ENCODE measurements around the gene ZFP36. TPM values are rescaled to one million over a fixed set of nuclear protein-coding genes. Genes with fewer than 3 reads are reported as not detected.

The ZFP36 gene
- total RNA-seq, 2 donors from 2014 or later = 16.1 to 23.4 TPM

DNA sequence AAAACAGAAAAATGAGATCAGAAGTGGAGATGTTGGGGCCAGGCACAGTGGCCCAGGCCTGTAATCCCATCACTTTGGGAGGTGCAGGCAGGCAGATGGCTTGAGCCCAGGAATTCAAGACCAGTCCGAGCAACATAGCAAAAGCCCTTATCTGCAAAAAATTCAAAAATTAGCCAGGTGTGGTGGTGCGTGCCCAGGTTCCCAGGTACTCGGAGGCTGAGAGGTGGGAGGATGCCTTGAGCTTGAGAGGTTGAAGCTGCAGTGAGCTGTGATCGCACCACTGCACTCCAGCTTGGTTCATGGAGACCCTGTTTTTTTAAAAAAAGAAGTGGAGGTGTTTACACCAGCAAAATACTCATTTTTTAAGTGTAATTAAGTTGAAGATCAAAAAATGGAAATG is 6.6 kb upstream of the ZFP36 start:
- peaks cover 39% of the 10 kb centered on the region for H3K4me1 Mint-ChIP-seq
- no peak overlapping the region for H3K4me3 Mint-ChIP-seq
- Histone ChIP-seq H3K9ac (ENCODE audit: extremely low read depth, low read length, poor library complexity, severe bottlenecking) (no peak overlapping the region), H3K9me3 (ENCODE audit: control insufficient read depth, low read length) (no peaks in the 10 kb centered on the region), H3K36me3 (ENCODE audit: control insufficient read depth, insufficient read depth, low read length) (peaks cover 12% of the 10 kb centered on the region), H3K27ac (ENCODE audit: low read depth, low read length) (no peak overlapping the region), H3K27me3 (ENCODE audit: control insufficient read depth, insufficient read depth, low read length, poor library complexity, severe bottlenecking) (no peaks in the 10 kb centered on the region), H3K4me1 (ENCODE audit: control insufficient read depth, insufficient read depth, low read length) (peaks cover 21% of the 10 kb centered on the region), H3K4me3 (ENCODE audit: low read length) (no peak overlapping the region)
- peaks cover 18% of the 10 kb centered on the region for H3K36me3 Mint-ChIP-seq (ENCODE audit: low read depth)
- no peaks in the 10 kb centered on the region for H3K9me3 Mint-ChIP-seq
- no peak for DNase-seq
- peak overlapping the region; percentile 1 for H3K27ac Mint-ChIP-seq
- no peaks in the 10 kb centered on the region for H3K27me3 Mint-ChIP-seq (ENCODE audit: insufficient read depth)
- WGBS, 2 experiments (ENCODE audit: insufficient coverage in 1 of 2, insufficient read length in 1 of 2) = 87 to 100% methylated on average over 3 to 4 of the region's 4 CpGs
- TF ChIP-seq, protein P1, sequence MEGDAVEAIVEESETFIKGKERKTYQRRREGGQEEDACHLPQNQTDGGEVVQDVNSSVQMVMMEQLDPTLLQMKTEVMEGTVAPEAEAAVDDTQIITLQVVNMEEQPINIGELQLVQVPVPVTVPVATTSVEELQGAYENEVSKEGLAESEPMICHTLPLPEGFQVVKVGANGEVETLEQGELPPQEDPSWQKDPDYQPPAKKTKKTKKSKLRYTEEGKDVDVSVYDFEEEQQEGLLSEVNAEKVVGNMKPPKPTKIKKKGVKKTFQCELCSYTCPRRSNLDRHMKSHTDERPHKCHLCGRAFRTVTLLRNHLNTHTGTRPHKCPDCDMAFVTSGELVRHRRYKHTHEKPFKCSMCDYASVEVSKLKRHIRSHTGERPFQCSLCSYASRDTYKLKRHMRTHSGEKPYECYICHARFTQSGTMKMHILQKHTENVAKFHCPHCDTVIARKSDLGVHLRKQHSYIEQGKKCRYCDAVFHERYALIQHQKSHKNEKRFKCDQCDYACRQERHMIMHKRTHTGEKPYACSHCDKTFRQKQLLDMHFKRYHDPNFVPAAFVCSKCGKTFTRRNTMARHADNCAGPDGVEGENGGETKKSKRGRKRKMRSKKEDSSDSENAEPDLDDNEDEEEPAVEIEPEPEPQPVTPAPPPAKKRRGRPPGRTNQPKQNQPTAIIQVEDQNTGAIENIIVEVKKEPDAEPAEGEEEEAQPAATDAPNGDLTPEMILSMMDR (conservative IDR thresholded peaks at IDR 0.05) = no peak

DNA sequence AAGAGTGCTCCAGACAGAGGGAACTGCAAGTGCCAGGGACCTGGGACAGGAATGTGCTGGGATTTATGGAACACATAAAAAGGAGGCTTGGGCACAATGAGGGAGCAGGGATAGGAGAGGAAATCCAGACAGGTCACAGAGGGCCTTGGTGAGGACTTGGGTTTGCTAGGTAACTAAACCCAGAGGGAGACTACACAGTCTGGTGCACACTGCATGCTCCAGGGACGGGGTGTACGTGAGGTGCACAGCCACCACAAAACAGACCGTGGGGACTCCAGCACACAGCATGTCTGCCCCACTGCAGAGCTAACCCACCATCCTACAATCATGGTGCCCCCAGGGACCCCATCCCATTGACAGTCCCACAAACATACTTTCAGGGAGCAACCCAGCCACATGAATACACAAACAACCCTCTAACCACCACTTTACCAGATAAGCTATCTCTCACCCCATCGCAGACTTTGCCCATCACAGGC is 5.5 kb upstream of the ZFP36 start:
- Histone ChIP-seq H3K36me3 (ENCODE audit: control insufficient read depth, insufficient read depth, low read length) (peaks cover 3% of the 10 kb centered on the region), H3K4me1 (ENCODE audit: control insufficient read depth, insufficient read depth, low read length) (peaks cover 21% of the 10 kb centered on the region), H3K27me3 (ENCODE audit: control insufficient read depth, insufficient read depth, low read length, poor library complexity, severe bottlenecking) (no peaks in the 10 kb centered on the region), H3K4me3 (ENCODE audit: low read length) (peak overlapping the region; percentile 15), H3K27ac (ENCODE audit: low read depth, low read length) (no peak overlapping the region), H3K9ac (ENCODE audit: extremely low read depth, low read length, poor library complexity, severe bottlenecking) (no peak overlapping the region), H3K9me3 (ENCODE audit: control insufficient read depth, low read length) (no peaks in the 10 kb centered on the region)
- Mint-ChIP-seq H3K4me3 (peak overlapping the region; percentile 73), H3K4me1 (peaks cover 44% of the 10 kb centered on the region), H3K27me3 (ENCODE audit: insufficient read depth) (no peaks in the 10 kb centered on the region), H3K27ac (peak overlapping the region; percentile 100), H3K36me3 (ENCODE audit: low read depth) (peaks cover 10% of the 10 kb centered on the region), H3K9me3 (no peaks in the 10 kb centered on the region)
- 80 to 86% methylated on average over 4 of the region's 4 CpGs for WGBS, 2 experiments (ENCODE audit: insufficient coverage in 1 of 2, insufficient read length in 1 of 2)
- DNase-seq = no peak
- TF ChIP-seq, protein P1 (conservative IDR thresholded peaks at IDR 0.05) = no peak

DNA sequence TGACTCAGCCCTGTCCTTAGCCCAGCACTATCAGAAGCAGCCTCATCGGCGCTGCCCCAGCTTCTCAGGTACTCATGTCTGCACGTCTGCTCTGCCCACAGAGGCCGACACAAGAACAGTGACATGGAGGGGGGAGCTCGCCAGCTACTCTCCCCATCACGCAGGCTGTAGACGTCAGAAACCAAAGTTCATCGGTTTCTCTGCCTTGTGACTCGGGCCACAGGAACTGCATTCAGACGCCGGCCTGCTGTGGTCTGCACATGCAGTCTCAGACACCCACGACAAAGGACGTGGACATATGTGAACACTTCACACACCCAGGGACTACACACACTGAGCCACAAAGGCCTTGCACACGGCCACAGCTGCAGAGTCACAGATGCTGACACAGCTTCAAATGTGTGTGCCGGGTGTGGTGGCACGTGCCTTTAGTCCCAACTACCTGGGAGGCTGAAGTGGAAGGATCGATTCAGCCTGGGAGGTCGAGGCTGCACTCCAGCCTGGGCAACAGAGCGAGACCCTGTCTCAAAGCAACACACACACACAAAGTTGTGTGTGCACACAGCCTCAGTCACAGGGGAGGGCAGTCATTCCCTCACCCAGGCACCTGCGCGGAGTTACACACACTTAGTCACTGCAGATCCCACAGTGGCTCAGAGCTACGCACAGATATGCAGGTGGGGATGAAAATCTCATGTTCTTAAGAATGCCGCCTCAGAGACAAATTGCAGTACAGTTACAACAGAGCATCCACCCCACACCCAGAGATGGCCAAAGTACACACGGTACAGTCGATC is 4.9 kb upstream of the ZFP36 start:
- TF ChIP-seq, protein P1 (conservative IDR thresholded peaks at IDR 0.05) = no peak
- Mint-ChIP-seq H3K27me3 (ENCODE audit: insufficient read depth) (no peaks in the 10 kb centered on the region), H3K4me1 (peaks cover 46% of the 10 kb centered on the region), H3K9me3 (no peaks in the 10 kb centered on the region), H3K36me3 (ENCODE audit: low read depth) (peaks cover 10% of the 10 kb centered on the region), H3K4me3 (peak overlapping the region; percentile 73), H3K27ac (peak overlapping the region; percentile 100)
- Histone ChIP-seq H3K9me3 (ENCODE audit: control insufficient read depth, low read length) (no peaks in the 10 kb centered on the region), H3K9ac (ENCODE audit: extremely low read depth, low read length, poor library complexity, severe bottlenecking) (peak overlapping the region; percentile 80), H3K27me3 (ENCODE audit: control insufficient read depth, insufficient read depth, low read length, poor library complexity, severe bottlenecking) (no peaks in the 10 kb centered on the region), H3K4me1 (ENCODE audit: control insufficient read depth, insufficient read depth, low read length) (peaks cover 21% of the 10 kb centered on the region), H3K36me3 (ENCODE audit: control insufficient read depth, insufficient read depth, low read length) (peaks cover 3% of the 10 kb centered on the region), H3K4me3 (ENCODE audit: low read length) (peak overlapping the region; percentile 76), H3K27ac (ENCODE audit: low read depth, low read length) (peak overlapping the region; percentile 96)
- peak; percentile 73 for DNase-seq
- WGBS, 2 experiments (ENCODE audit: insufficient coverage in 1 of 2, insufficient read length in 1 of 2) = 79 to 90% methylated on average over 10 to 25 of the region's 25 CpGs

All from endodermal cell (in vitro differentiated cells).